H1 (cell line): Measurements from ENCODE around the gene CRX. TPM values are rescaled to one million over a fixed set of nuclear protein-coding genes. Genes with fewer than 3 reads are reported as not detected.
"Not testable (repeated sequence)": the region's sequence is repeated elsewhere in the genome, so short reads cannot be mapped to it uniquely, and the experiment has no call there.

Experiments used
- CTCF ChIA-PET: fragments of 300-600 bp; sonication (Branson Sonifier 250); formaldehyde crosslinking; loops from one replicate; lab custom pipeline; 2021; ENCODE audit not compliant: partially characterized antibody; lab: Charles Lee
- POLR2A ChIA-PET: fragments of 300-600 bp; sonication (Branson Sonifier 250); formaldehyde crosslinking; loops from one replicate; lab custom pipeline; 2021; ENCODE audit warnings: inconsistent platforms; ENCODE audit not compliant: partially characterized antibody; lab: Charles Lee
- DNase-seq, 2 experiments: peaks; one replicate each; pipeline versions ENCODE4 v3.0.0 to v3.0.0-alpha.2; 2010 to 2022; ENCODE audit warnings: low spot score in 2 of 2, low read depth in 1 of 2, mixed read lengths in 1 of 2
- FAIRE-seq: peaks from 2 replicates; lab custom pipeline; 2011; peaks lifted over from hg19 to GRCh38; lab: Jason Lieb, UNC
- H2AFZ ChIP-seq: 2 replicates; pipeline ENCODE4 v1.8.1; 2012; ENCODE audit warnings: low read length, inconsistent platforms
- H2AK5ac ChIP-seq: 2 replicates; pipeline ENCODE4 v1.6.1; 2013; ENCODE audit warnings: low read depth, low read length
- H2BK120ac ChIP-seq: replicated peaks from 2 replicates; pipeline ENCODE3; 2013; ENCODE audit warnings: low read depth, low read length, inconsistent platforms
- H2BK12ac ChIP-seq: 2 replicates; pipeline ENCODE4 v1.6.1; 2013; ENCODE audit warnings: low read depth, low read length
- H2BK15ac ChIP-seq: 2 replicates; pipeline ENCODE4 v1.6.1; 2013; ENCODE audit warnings: low read length
- H2BK20ac ChIP-seq: 2 replicates; pipeline ENCODE4 v1.6.1; 2013; ENCODE audit warnings: low read length
- H2BK5ac ChIP-seq: 2 replicates; pipeline ENCODE4 v1.6.1; 2013; ENCODE audit warnings: low read depth, low read length
- H3K14ac ChIP-seq: 2 replicates; pipeline ENCODE4 v1.6.1; 2013; ENCODE audit warnings: inconsistent platforms; ENCODE audit not compliant: insufficient read length
- H3K18ac ChIP-seq: 2 replicates; pipeline ENCODE4 v1.6.1; 2013; ENCODE audit warnings: low read length; ENCODE audit errors: extremely low read depth
- H3K23ac ChIP-seq: 2 replicates; pipeline ENCODE4 v1.6.1; 2013; ENCODE audit warnings: inconsistent platforms; ENCODE audit not compliant: insufficient read length
- H3K23me2 ChIP-seq: 2 replicates; pipeline ENCODE4 v1.6.1; 2013; ENCODE audit warnings: low read depth, low read length
- H3K27ac ChIP-seq: 2 replicates; pipeline ENCODE4 v1.6.1; 2011; ENCODE audit warnings: low read depth, low read length, inconsistent platforms
- H3K27me3 ChIP-seq, 4 experiments: replicated peaks in 1 of 4; 1 replicate in 1 of 4; 2 replicates in 3 of 4; pipeline versions ENCODE4 v1.6.1 to v1.8.1; 2011 to 2013; ENCODE audit warnings: low read length in 3 of 4, mild to moderate bottlenecking in 3 of 4, inconsistent platforms in 2 of 4, mixed read lengths in 2 of 4, moderate library complexity in 1 of 4; ENCODE audit not compliant: control insufficient read depth in 3 of 4, insufficient read depth in 3 of 4; ENCODE audit errors: extremely low read depth in 1 of 4
- H3K36me3 ChIP-seq, 4 experiments: 2 replicates each; pipeline versions ENCODE4 v1.6.1 to v1.8.1; 2011 to 2013; ENCODE audit warnings: mild to moderate bottlenecking in 4 of 4, low read length in 3 of 4, moderate library complexity in 2 of 4, control low read depth in 1 of 4, inconsistent platforms in 1 of 4; ENCODE audit not compliant: insufficient read depth in 4 of 4, control insufficient read depth in 2 of 4
- H3K4ac ChIP-seq: replicated peaks from 2 replicates; pipeline ENCODE3; 2013; ENCODE audit warnings: low read length, low read depth, mixed read lengths, inconsistent platforms; ENCODE audit not compliant: insufficient read length
- H3K4me1 ChIP-seq, 4 experiments: replicated peaks in 1 of 4; 1 replicate in 1 of 4; 2 replicates in 3 of 4; pipeline versions ENCODE4 v1.6.1 to v1.8.1; 2011 to 2013; ENCODE audit warnings: low read length in 3 of 4, inconsistent platforms in 2 of 4, mixed read lengths in 1 of 4; ENCODE audit not compliant: insufficient read depth in 4 of 4, control insufficient read depth in 3 of 4
- H3K4me2 ChIP-seq, 2 experiments: 2 replicates each; pipeline versions ENCODE4 v1.6.1 to v1.8.1; 2011 to 2013; ENCODE audit warnings: low read depth in 2 of 2, low read length in 2 of 2, control low read depth in 1 of 2, inconsistent platforms in 1 of 2, mild to moderate bottlenecking in 1 of 2; ENCODE audit not compliant: insufficient read depth in 1 of 2
- H3K4me3 ChIP-seq, 4 experiments: fragments of 200-600, 300-600 bp in 1 of 4; sonication (generic), shearing (Covaris generic), sonication (Bioruptor Twin) in 1 of 4; 2 replicates each; pipeline versions ENCODE4 v1.5.1 to v1.8.1; 2011 to 2016; ENCODE audit warnings: low read length in 4 of 4, low read depth in 3 of 4, control low read depth in 2 of 4, inconsistent platforms in 2 of 4, mild to moderate bottlenecking in 2 of 4, mixed read lengths in 1 of 4, moderate library complexity in 1 of 4; ENCODE audit not compliant: insufficient read depth in 2 of 4; ENCODE audit errors: extremely low read depth in 1 of 4
- H3K56ac ChIP-seq: replicated peaks from 2 replicates; pipeline ENCODE3; 2013; ENCODE audit warnings: low read depth, mild to moderate bottlenecking, mixed read lengths, low read length, inconsistent platforms; ENCODE audit not compliant: insufficient read length
- H3K79me1 ChIP-seq: 2 replicates; pipeline ENCODE4 v1.6.1; 2013; ENCODE audit warnings: low read depth, low read length, control low read depth
- H3K79me2 ChIP-seq, 2 experiments: 2 replicates each; pipeline versions ENCODE4 v1.6.1 to v1.8.1; 2012 to 2013; ENCODE audit warnings: low read length in 2 of 2, mild to moderate bottlenecking in 2 of 2, inconsistent platforms in 1 of 2; ENCODE audit not compliant: insufficient read depth in 2 of 2, control insufficient read depth in 1 of 2
- H3K9ac ChIP-seq, 4 experiments: replicated peaks in 1 of 4; 1 replicate in 1 of 4; 2 replicates in 3 of 4; pipeline versions ENCODE4 v1.6.1 to v1.8.1; 2011 to 2013; ENCODE audit warnings: low read depth in 3 of 4, low read length in 3 of 4, control low read depth in 2 of 4, mild to moderate bottlenecking in 2 of 4, moderate library complexity in 2 of 4, inconsistent platforms in 1 of 4; ENCODE audit errors: extremely low read depth in 1 of 4
- H3K9me3 ChIP-seq, 2 experiments: 2 replicates each; pipeline versions ENCODE4 v1.6.1 to v1.8.1; 2012 to 2013; ENCODE audit warnings: mild to moderate bottlenecking in 2 of 2, moderate library complexity in 2 of 2, control low read depth in 1 of 2, inconsistent platforms in 1 of 2, low read depth in 1 of 2, low read length in 1 of 2, mixed read lengths in 1 of 2; ENCODE audit not compliant: insufficient read depth in 2 of 2
- H4K20me1 ChIP-seq, 2 experiments: replicated peaks in 1 of 2; 2 replicates each; pipeline versions ENCODE3 to v1.8.1; 2011 to 2013; ENCODE audit warnings: inconsistent platforms in 2 of 2, low read length in 2 of 2, mild to moderate bottlenecking in 1 of 2; ENCODE audit not compliant: insufficient read depth in 2 of 2, control insufficient read depth in 1 of 2
- H4K5ac ChIP-seq: 2 replicates; pipeline ENCODE4 v1.6.1; 2013; ENCODE audit warnings: low read length, low read depth, mixed read lengths, inconsistent platforms; ENCODE audit not compliant: insufficient read length
- H4K8ac ChIP-seq: 2 replicates; pipeline ENCODE4 v1.8.0; 2013; ENCODE audit warnings: mild to moderate bottlenecking, moderate library complexity, low read length, inconsistent platforms; ENCODE audit not compliant: insufficient read depth; ENCODE audit errors: extremely low read depth
- H4K91ac ChIP-seq: replicated peaks from 2 replicates; pipeline ENCODE3; 2013; ENCODE audit warnings: low read length, mixed read lengths, inconsistent platforms; ENCODE audit not compliant: insufficient read length
- CTBP2 ChIP-seq: IDR thresholded peaks from 2 replicates; pipeline ENCODE4 v1.7.0; 2011; ENCODE audit warnings: borderline replicate concordance, mild to moderate bottlenecking, moderate library complexity, mixed read lengths, low read length; ENCODE audit not compliant: insufficient read depth, insufficient read length
- CTCF ChIP-seq, 3 experiments: IDR thresholded peaks; 1 replicate in 2 of 3; 2 replicates in 1 of 3; pipeline versions ENCODE4 v1.5.1 to v1.6.1; 2011; ENCODE audit warnings: low read length in 3 of 3, mild to moderate bottlenecking in 3 of 3, inconsistent platforms in 2 of 3, low read depth in 1 of 3, moderate library complexity in 1 of 3; ENCODE audit not compliant: insufficient read depth in 1 of 3; ENCODE audit errors: control extremely low read depth in 1 of 3
- GTF2F1 ChIP-seq: IDR thresholded peaks from 2 replicates; pipeline ENCODE4 v1.6.1; 2012; ENCODE audit warnings: low read depth, low read length, improper control_type of control experiment, borderline replicate concordance
- JUN ChIP-seq: IDR thresholded peaks from 2 replicates; pipeline ENCODE4 v1.6.1; 2011; ENCODE audit warnings: low read depth, mild to moderate bottlenecking, improper control_type of control experiment, low read length
- POLR2A ChIP-seq, 2 experiments: IDR thresholded peaks; 1 replicate in 1 of 2; 2 replicates in 1 of 2; pipeline ENCODE4 v1.6.1; 2011; ENCODE audit warnings: low read depth in 2 of 2, low read length in 2 of 2, mild to moderate bottlenecking in 2 of 2; ENCODE audit errors: control extremely low read depth in 1 of 2
- POLR2AphosphoS5 ChIP-seq: IDR thresholded peaks from 2 replicates; pipeline ENCODE4 v1.6.1; 2011; ENCODE audit warnings: low read depth, low read length
- SAP30 ChIP-seq: fragments of 300-600 bp; sonication (generic); IDR thresholded peaks from 2 replicates; pipeline ENCODE4 v1.7.1; 2012; ENCODE audit warnings: low read length, moderate library complexity, mild to moderate bottlenecking, inconsistent platforms; ENCODE audit not compliant: insufficient read depth, insufficient replicate concordance
- TAF7 ChIP-seq: optimal IDR thresholded peaks from 2 replicates; pipeline ENCODE3; 2011; ENCODE audit warnings: low read depth, mild to moderate bottlenecking, inconsistent platforms, low read length, moderate library complexity, borderline replicate concordance
- TCF12 ChIP-seq: IDR thresholded peaks from 2 replicates; pipeline ENCODE4 v1.6.1; 2011; ENCODE audit warnings: low read depth, mild to moderate bottlenecking, low read length
- WGBS, 2 experiments: shearing (Covaris generic) in 1 of 2; methylation state at CpG; one replicate each; pipeline versions ENCODE4 v1.1.6 to v1.1.7; 2013 to 2015; ENCODE audit warnings: low lambda C conversion rate in 2 of 2, mixed read lengths in 2 of 2, inconsistent platforms in 1 of 2, low coverage in 1 of 2, missing lambda C conversion rate in 1 of 2; ENCODE audit not compliant: insufficient replicate concordance in 2 of 2, insufficient coverage in 1 of 2, insufficient read length in 1 of 2; ENCODE audit errors: extremely low coverage in 1 of 2, missing lambda C conversion rate in 1 of 2; 5-methylcytosine and 5-hydroxymethylcytosine counted together
- polyA plus RNA-seq, 7 experiments: library from polyadenylated mRNA; depleted of rRNA in 3 of 7; stranded (reverse) in 5 of 7; unstranded in 2 of 7; fragments of >200 nt in 5 of 7; fragments of 200-250 nt in 2 of 7; gene quantifications; 1 replicate in 5 of 7; 2 replicates in 1 of 7; 4 replicates in 1 of 7; pipeline versions ENCODE4 v1.2.1 to v1.2.3, GENCODE V29; 2011 to 2013; ENCODE audit warnings: missing spikeins in 2 of 7, mixed read lengths in 2 of 7
- total RNA-seq: library from RNA; stranded (reverse); fragmentation: NEBNext Ultra II Directional; extraction: Animal tissue kit (Norgen Biotek cat#: 25700); gene quantifications from 2 replicates; pipeline ENCODE4 v1.2.1, GENCODE V29; 2021

CRX gene
- total and polyA plus RNA-seq, 2 of the 8 experiments (the other 6 are each of a cell fraction or from before 2014, with no cell fraction given), result 0.08 TPM; not detected in 1

DNA sequence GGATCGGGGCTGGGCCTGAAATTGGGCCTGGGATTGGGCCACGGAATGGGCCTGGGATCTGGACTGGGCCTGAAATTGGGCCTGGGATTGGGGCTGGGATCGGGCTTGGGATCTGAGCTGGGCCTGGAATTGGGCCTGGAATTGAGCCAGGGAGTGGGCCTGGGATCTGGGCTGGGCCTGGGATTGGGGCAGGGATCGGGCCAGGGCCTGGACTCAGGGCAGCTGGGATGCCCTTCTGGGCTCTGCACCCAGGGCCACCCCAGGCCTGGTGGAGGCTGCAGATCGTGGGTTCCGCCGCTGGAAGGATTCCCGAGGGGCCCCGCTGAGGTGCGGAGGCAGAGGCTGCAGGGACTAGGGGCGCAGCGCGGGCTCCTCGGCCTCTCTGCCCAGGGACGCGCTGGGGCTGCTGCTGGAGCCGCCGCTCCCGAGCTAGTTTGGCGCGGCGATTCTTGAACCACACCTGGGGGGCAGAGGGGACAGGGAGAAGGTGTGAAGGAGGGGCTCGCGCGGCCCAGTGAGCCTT, 19.2 kb upstream of the CRX start (continued):
- no peak; a peak in 1 of 4 replicates for TF ChIP-seq CTCF (IDR thresholded peaks at IDR 0.05; ENCODE audit: control extremely low read depth in 1 of 3, insufficient read depth in 1 of 3, low read depth in 1 of 3, low read length in 3 of 3)
- TF ChIP-seq JUN, result no peak
- TF ChIP-seq POLR2A (IDR thresholded peaks at IDR 0.05; ENCODE audit: control extremely low read depth in 1 of 2, low read depth in 2 of 2, low read length in 2 of 2), result no peak
- no peak for TF ChIP-seq CTBP2
- TF ChIP-seq POLR2AphosphoS5, result no peak
- no peak for TF ChIP-seq SAP30
- no peak for TF ChIP-seq GTF2F1
- no peak for TF ChIP-seq TAF7
- no peak for TF ChIP-seq TCF12

DNA sequence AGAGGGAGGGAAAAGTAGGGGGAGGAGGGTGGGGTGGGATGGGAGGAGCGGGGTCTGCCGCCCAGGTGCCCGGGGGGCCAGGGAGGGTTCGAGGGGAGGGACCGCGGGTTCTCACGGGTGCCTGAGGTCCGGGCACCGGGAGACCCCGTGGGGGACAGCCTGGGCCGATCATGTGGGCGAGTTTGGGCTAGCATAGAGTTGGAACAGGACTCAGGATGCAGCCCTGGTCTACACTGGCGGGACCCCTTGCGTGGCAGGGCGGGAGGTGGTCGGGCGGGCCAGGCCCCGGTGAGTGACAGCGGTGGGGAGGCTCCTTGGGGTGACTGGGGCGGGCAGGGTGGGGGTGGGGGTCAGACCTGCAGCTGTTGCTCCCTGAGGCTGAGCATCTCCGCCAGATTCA, 18.6 kb upstream of the CRX start:
- H3K23ac ChIP-seq, H2BK12ac ChIP-seq, H3K4ac ChIP-seq, H4K8ac ChIP-seq, H2BK5ac ChIP-seq, H3K4me1 ChIP-seq, H3K9ac ChIP-seq, H2BK15ac ChIP-seq, H3K14ac ChIP-seq, H2AK5ac ChIP-seq, H3K79me1 ChIP-seq, H4K20me1 ChIP-seq, H3K27me3 ChIP-seq, H2BK20ac ChIP-seq, H2AFZ ChIP-seq, H3K9me3 ChIP-seq, H3K4me3 ChIP-seq, H3K4me2 ChIP-seq, H3K79me2 ChIP-seq, DNase-seq, CTCF ChIA-PET, H2BK120ac ChIP-seq, H3K18ac ChIP-seq, H4K91ac ChIP-seq, H3K23me2 ChIP-seq, H4K5ac ChIP-seq, POLR2A ChIA-PET, H3K27ac ChIP-seq, FAIRE-seq, H3K36me3 ChIP-seq, H3K56ac ChIP-seq: not testable (repeated sequence)
- WGBS, 2 experiments, result 82% methylated on average over 4 of the region's 21 CpGs; no CpG with 5 or more reads in 1 of the 2 experiments
